Coronary artery (tissue), 2 donors: ENCODE results near the gene UPK1B.

Experiments
- DNase-seq: peaks from one replicate; pipeline ENCODE4 v3.0.0-alpha.2; 2017; ENCODE audit warnings: low spot score
- H3K27ac ChIP-seq, 2 donors: fragments of 200-600 bp; sonication (generic); one replicate each; pipeline ENCODE4 v1.5.1; 2016 to 2019
- H3K4me3 ChIP-seq: fragments of 200-600 bp; sonication (generic); 2 replicates; pipeline ENCODE4 v1.5.1; 2016; ENCODE audit warnings: mild to moderate bottlenecking, moderate library complexity
- TF ChIP-seq, protein P1 (sequence below): fragments of 200-600 bp; sonication (generic); IDR thresholded peaks from one replicate; pipeline ENCODE4 v1.5.1; 2019; ENCODE audit warnings: antibody characterized with exemption

Gene UPK1B

GRCh38 chr3:119222391-119222790, 49.0 kb downstream of the UPK1B start:
- Histone ChIP-seq H3K4me3 (no peak overlapping the region), H3K27ac (no peak overlapping the region)
- DNase-seq, result no peak
- TF ChIP-seq, protein P1, sequence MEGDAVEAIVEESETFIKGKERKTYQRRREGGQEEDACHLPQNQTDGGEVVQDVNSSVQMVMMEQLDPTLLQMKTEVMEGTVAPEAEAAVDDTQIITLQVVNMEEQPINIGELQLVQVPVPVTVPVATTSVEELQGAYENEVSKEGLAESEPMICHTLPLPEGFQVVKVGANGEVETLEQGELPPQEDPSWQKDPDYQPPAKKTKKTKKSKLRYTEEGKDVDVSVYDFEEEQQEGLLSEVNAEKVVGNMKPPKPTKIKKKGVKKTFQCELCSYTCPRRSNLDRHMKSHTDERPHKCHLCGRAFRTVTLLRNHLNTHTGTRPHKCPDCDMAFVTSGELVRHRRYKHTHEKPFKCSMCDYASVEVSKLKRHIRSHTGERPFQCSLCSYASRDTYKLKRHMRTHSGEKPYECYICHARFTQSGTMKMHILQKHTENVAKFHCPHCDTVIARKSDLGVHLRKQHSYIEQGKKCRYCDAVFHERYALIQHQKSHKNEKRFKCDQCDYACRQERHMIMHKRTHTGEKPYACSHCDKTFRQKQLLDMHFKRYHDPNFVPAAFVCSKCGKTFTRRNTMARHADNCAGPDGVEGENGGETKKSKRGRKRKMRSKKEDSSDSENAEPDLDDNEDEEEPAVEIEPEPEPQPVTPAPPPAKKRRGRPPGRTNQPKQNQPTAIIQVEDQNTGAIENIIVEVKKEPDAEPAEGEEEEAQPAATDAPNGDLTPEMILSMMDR, result no peak

DNA sequence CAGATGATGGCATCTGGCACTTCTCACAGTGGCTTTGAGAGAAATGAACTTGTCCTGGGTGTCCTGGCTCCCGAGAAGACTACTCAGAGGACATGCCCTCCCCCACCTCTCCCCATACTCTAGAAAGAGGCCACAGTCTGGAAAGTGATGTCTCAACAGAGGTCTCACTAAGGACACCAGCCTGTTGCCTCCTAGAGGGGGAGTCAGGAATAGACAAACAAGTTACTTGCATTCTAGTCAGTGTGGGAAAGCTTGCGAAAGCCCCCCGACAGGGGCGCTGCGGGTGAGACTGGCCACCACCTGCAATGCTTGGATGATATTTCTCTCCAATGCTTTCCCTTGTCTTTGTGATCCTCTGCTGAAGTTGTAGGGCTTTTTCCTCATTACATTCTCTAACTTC, 50.1 kb downstream of the UPK1B start:
- Histone ChIP-seq H3K27ac (no peak overlapping the region), H3K4me3 (no peak overlapping the region)
- TF ChIP-seq, protein P1, result no peak
- no peak for DNase-seq

GRCh38 chr3:119225121-119225520, 51.7 kb downstream of the UPK1B start:
- DNase-seq, result no peak
- Histone ChIP-seq H3K27ac (no peak overlapping the region), H3K4me3 (no peak overlapping the region)
- TF ChIP-seq, protein P1, result no peak

- TF ChIP-seq, protein P1, result no peak
- DNase-seq, result no peak
- Histone ChIP-seq H3K4me3 (no peak overlapping the region), H3K27ac (no peak overlapping the region)
Observed at GRCh38 chr3:119227070-119227850, 53.9 kb downstream of the UPK1B start.

- H3K4me3 ChIP-seq, result no peak overlapping the region
- no peak overlapping the region for H3K27ac ChIP-seq
- no peak for DNase-seq
- TF ChIP-seq, protein P1, result no peak
Observed at GRCh38 chr3:119228373-119229145, 55.2 kb downstream of the UPK1B start.

DNA sequence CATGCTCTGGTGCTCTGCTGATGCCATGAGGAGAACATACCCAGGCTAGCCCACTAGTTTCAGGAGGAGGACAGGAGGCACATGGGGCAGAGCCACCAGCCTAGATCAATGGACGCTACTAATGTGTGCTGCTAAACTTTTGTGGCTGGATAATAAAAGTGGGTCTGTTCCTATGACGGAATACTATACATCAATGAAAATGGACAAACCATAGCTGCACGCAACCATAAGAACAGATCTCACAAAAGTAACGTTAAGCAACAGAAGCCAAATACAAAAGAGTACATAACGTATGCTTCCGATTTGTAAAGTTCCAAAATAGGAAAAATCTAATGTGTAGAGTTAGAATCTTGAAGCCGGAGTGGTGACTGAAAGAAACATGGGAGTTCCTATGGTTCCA, 55.8 kb downstream of the UPK1B start:
- TF ChIP-seq, protein P1, result no peak
- Histone ChIP-seq H3K27ac (no peak overlapping the region), H3K4me3 (no peak overlapping the region)
- no peak for DNase-seq

GRCh38 chr3:119230071-119230470, 56.7 kb downstream of the UPK1B start:
- TF ChIP-seq, protein P1, result no peak
- Histone ChIP-seq H3K27ac (no peak overlapping the region), H3K4me3 (no peak overlapping the region)
- DNase-seq, result no peak
